22Rv1 (cell line): ENCODE data around the gene ZNF320.

Experiments used
- CTCF ChIP-seq: fragments of 450-650 bp; IDR thresholded peaks from 2 replicates; pipeline ENCODE4 v1.5.1; 2017; ENCODE audit warnings: mild to moderate bottlenecking
- ZFX ChIP-seq: fragments of 450-650 bp; IDR thresholded peaks from 2 replicates; pipeline ENCODE4 v1.6.1; 2017; ENCODE audit warnings: antibody characterized with exemption, borderline replicate concordance

GRCh38 chr19:52943884-52944643 lies 46.6 kb upstream of the ZNF320 start:
- TF ChIP-seq CTCF (no peak), ZFX (no peak)
